SU-DHL-6 (cell line): ENCODE results near the gene TMEM213.

Experiments
- EZH2phosphoT487 ChIP-seq: fragments of 200-600 bp; sonication (generic), shearing (Covaris generic); conservative IDR thresholded peaks from 2 replicates; pipeline ENCODE4 v1.6.1; 2018; ENCODE audit warnings: mild to moderate bottlenecking, antibody characterized with exemption, low read length, moderate library complexity, mixed read lengths
- TF ChIP-seq, protein P1 (sequence below): fragments of 200-600 bp; sonication (generic); IDR thresholded peaks from one replicate; pipeline ENCODE4 v1.5.1; 2017; ENCODE audit warnings: antibody characterized with exemption, mild to moderate bottlenecking, low read length, moderate library complexity; ENCODE audit not compliant: insufficient read depth, poor library complexity, severe bottlenecking

- TF ChIP-seq, protein P1, sequence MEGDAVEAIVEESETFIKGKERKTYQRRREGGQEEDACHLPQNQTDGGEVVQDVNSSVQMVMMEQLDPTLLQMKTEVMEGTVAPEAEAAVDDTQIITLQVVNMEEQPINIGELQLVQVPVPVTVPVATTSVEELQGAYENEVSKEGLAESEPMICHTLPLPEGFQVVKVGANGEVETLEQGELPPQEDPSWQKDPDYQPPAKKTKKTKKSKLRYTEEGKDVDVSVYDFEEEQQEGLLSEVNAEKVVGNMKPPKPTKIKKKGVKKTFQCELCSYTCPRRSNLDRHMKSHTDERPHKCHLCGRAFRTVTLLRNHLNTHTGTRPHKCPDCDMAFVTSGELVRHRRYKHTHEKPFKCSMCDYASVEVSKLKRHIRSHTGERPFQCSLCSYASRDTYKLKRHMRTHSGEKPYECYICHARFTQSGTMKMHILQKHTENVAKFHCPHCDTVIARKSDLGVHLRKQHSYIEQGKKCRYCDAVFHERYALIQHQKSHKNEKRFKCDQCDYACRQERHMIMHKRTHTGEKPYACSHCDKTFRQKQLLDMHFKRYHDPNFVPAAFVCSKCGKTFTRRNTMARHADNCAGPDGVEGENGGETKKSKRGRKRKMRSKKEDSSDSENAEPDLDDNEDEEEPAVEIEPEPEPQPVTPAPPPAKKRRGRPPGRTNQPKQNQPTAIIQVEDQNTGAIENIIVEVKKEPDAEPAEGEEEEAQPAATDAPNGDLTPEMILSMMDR, result no peak
- TF ChIP-seq EZH2phosphoT487, result no peak
These were observed 47.8 kb upstream of the TMEM213 start for GRCh38 chr7:138749960-138750359.
